GM18507 (cell line): ENCODE results near the gene RCCD1.
A peak's percentile ranks its signal among the peaks of the same experiment; 100 is the strongest.

Experiments
- DNase-seq: peaks from one replicate; pipeline ENCODE4 v3.0.0; 2011; ENCODE audit warnings: low read depth; ENCODE audit not compliant: insufficient read length; ENCODE audit errors: extremely low spot score
- FAIRE-seq: peaks from 2 replicates; lab custom pipeline; 2011; peaks lifted over from hg19 to GRCh38; lab: Jason Lieb, UNC

The RCCD1 gene

DNA sequence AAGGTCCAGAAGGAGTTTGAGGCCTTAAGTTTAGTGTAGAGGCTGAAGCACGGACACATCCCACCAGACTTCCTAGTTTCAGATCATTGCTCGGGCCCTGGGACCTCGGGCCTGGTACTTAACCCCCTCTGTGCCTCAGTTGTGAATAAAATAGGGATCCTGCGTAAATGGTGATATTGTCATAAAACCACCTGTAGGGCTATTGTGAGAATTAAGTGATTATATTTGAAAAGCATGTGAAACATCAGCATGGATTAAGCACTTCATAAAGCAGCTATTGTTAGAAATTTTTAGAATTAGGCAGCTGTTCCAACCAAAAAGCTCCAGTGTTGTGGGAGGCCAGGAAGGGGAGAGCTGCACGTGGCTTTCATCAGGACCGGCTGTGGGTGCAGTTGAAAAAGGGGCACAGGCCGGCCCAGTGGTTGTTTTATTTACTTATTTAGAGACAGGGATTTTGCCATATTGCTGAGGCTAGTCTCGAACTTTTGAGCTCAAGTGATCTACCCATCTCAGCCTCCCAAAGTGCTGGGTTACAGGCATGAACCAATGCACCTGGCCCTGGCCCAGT, 4.4 kb downstream of the RCCD1 start:
- FAIRE-seq (no peak), DNase-seq (no peak)

DNA sequence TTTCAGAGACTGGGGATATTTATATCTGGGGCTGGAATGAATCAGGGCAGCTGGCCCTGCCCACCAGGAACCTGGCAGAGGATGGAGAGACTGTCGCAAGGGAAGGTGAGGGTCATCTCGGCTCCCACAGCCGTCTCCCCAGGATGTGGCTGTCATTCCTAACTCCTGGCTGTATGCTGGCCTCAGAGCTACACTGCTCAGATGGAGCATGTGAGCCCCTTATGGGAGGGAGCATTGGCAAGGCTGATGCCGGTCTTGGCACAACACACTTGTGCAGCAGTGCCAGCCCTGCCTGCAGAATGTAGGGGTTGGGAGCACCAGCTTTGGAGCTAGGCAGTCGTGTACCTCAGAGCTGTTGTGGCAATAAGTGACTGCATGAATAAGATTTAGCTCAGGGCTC, 5.2 kb downstream of the RCCD1 start:
- FAIRE-seq = no peak

DNA sequence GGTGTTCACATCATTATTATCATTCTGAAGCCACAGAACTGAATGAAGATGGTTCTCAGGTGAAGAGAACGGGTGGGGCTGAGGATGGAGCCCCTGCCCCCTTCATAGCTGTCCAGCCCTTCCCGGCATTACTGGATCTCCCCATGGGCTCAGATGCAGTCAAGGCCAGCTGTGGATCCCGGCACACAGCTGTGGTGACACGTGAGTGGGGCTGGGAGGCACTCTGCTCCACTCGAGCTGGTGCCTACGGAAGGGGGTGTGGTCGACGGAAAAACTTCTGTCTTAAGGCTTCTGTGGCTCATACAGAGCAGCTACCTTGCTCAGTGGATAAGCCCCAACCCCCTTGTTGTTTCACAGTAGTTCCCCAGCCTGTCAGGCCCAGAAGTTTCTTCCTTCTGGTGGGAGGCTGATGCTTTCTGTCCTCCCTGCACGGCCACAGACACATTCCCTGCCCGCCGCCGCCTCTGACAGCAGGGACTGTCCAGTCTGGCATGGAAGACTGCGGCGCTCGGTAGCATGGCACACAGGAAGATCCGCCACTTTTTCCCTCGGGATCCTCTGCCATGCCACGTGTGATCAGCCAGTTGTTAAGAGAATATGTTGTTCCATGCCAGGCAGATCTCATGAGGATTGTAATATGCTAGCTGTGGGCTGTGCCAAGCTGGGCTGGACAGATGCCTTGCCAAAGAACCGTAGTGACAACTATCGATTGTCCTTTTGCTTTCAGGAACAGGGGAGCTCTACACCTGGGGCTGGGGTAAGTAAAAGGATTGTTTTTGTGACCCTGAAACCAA, 5.8 kb downstream of the RCCD1 start:
- FAIRE-seq = no peak
- no peak for DNase-seq

More for the DNA sequence above, 5.2 kb downstream of the RCCD1 start:
- DNase-seq = no peak

DNA sequence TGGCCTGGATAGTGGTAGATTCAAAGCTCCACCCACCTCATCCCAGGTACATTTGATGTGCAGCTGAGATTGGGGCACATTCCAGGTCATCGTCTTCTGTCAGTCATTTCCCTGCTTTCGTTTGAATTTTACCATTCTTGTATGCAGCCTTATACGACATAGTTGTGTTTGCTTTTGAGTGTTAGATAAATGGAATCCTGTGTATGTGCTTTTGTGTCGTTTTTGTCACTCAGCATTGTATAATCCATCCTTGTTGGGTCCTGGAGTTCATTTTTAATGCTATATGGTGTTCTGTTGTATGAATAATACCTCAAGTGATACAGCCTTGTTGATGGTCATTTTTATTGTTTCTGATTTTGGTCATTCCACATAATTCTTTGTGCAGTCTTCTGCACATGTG, 7.3 kb downstream of the RCCD1 start:
- FAIRE-seq (no peak), DNase-seq (no peak)

DNA sequence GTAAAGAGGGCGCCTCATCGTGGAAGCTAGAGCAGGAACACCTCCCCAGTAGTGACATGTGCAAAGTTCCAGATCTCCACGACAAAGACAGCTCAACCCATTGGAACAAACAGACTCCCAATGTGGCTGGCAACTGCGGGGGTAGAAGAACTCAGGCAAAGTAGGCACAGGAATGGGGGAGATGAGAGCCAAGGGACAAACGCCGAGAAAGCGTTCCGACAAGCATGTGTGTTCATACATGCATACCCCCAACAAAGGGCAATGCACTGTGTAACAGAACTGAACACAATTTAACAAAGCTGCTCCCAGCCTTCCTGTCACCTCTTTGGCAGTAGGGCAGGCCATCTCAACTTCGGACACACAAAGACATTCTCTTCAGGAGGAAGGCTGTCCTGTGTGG, 11.6 kb downstream of the RCCD1 start:
- DNase-seq = no peak
- FAIRE-seq = no peak

DNA sequence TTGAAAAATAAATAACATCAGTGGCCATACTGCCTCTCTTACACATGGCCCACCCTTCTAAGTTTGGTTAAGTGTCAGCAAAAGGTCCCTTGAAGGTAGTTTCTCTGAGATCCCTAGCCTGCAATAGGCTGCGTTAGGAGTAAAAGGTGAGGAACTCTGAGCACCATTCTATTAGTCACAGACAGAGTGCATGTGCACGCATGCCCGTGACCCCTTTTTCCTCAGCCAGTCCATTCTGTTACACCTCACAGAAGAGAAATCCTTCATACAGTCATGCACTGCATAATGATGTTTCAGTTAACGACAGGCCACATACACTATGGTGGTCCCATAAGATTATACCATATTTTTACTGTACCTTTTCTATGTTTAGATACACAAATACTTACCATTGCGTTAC, 12.5 kb downstream of the RCCD1 start:
- no peak for FAIRE-seq
- no peak for DNase-seq

DNA sequence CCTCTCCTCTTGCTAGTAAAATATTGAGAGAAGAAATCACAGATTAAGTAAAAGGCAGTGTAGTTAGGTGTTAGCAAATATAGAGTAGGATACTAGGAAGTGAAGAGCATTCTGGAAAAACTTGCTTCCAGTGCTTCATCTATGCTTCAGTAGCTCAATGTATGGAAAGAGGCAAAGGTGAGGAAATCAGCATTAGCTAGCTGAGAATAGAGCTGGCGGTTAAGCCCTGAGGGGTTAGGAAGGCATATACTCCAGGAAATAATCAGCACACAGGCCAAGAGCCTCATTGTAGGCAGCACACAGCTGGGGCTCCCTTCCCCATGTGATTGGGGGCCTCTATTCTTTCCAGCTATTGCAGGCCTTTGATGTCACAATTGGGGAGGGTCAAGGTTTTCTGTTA, 13.8 kb downstream of the RCCD1 start:
- FAIRE-seq (no peak), DNase-seq (no peak)

DNA sequence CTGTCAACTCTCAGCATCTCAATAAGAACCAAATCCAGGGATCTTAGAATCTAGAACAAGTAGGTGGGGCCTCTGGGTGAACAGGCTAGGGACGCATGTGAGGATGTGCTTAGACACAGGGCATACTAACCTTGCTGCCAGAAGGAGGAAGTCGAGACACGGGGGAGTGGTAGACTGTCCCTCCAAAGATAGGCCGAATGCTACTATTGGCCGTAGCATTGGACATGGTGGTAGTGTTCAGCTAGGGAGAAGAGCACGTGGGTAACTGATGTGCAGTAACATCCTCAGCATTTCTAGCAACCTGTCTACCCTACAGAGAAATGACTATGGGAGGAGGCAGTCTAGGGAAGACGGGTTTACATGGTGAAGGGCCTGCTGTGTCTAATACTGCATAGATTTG, 15.6 kb downstream of the RCCD1 start:
- FAIRE-seq (no peak), DNase-seq (no peak)

DNA sequence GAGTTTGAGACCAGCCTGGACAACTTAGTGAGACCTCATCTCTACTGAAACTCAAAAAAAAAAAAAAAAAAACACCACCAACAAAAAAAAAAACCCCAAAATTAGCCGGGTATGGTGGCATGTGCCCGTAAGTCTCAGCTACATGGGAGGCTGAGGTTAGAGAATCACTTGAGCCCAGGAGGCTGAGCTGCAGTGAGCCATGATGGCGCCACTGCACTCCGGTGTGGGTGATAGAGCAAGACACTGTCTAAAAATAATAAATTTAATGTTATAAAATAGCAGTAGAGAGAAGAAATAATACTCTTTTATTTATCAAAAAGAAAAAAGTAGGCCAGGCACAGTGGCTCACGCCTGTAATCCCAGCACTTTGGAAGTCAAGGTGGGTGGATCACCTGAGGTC, 17.4 kb downstream of the RCCD1 start:
- no peak for FAIRE-seq

DNA sequence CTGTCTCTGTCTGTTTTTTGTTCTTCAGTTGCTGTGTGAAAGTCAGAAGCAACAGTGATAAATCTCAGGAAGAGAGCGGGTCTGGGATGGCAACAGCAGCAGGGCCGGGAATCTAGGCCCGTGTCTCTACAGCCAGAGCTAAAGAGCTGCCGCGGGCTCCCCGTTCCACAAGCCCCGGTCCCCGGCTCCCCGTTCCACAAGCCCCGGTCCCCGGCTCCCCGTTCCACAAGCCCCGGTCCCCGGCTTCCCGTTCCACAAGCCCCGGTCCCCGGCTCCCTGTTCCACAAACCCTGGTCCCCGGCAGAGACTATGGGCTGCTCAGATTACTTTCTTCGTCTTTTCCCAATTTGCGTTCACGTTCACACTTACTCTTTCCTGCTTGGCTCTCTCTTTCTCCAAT, 19.5 kb downstream of the RCCD1 start:
- DNase-seq = no peak
- FAIRE-seq = no peak

More for the DNA sequence above, 17.4 kb downstream of the RCCD1 start:
- DNase-seq = no peak

DNA sequence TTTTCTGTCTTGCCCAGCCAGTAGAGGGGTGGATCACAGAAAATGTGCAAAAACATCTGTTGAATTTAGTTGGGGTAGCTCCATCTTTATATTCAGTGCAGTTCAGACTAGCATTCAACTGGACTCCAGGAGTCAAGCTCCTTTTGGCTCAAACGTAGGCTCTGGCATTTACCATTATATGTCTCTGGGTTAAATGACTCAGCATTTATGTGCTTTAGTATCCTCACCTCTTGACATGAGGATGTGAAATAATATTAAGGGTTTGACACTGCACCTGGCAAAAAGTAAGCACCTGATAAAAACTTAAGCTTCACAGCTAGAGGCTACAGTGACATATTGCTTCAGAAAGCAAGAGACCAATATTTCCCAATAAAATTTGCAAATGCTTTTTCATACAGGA, 24.9 kb downstream of the RCCD1 start:
- DNase-seq (no peak), FAIRE-seq (no peak)

DNA sequence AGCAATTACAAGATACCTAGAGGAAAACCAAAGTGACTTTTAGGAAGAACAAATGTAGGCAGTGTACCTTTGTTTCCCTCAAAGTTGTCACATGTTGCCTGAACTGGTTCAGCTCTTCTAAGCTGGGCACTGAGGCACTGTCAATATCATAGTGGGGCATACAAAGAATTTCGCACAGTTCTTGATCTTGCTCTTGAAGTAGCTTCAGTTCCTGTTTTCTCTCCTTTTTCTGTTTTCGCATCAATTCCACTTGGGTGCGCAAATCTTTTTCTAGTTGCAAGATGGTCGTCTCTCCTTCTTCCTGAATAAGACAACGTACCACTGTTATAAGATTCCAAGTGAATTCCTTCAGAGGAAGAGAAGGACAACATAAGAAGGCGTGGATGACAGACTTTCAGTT, 27.0 kb downstream of the RCCD1 start:
- FAIRE-seq = peak; percentile 66
- DNase-seq = no peak

DNA sequence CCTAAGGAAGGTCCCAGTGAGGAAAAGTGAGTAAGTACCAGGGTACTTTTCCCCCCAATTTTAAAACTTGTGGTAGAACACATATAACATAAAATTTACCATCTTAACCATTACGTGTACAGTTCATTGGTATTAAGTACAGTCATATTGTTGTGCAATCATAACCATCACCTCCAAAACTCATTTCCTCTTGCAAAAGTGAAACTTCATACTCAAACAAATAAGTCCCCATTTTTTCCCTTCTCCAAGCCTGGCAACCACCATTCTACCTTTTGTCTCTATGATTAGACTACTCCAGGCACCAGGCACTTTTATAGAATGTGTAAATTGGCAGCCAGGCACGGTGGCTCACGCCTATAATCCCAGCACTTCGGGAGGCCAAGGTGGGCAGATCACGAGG, 27.5 kb downstream of the RCCD1 start:
- no peak for FAIRE-seq
- no peak for DNase-seq

DNA sequence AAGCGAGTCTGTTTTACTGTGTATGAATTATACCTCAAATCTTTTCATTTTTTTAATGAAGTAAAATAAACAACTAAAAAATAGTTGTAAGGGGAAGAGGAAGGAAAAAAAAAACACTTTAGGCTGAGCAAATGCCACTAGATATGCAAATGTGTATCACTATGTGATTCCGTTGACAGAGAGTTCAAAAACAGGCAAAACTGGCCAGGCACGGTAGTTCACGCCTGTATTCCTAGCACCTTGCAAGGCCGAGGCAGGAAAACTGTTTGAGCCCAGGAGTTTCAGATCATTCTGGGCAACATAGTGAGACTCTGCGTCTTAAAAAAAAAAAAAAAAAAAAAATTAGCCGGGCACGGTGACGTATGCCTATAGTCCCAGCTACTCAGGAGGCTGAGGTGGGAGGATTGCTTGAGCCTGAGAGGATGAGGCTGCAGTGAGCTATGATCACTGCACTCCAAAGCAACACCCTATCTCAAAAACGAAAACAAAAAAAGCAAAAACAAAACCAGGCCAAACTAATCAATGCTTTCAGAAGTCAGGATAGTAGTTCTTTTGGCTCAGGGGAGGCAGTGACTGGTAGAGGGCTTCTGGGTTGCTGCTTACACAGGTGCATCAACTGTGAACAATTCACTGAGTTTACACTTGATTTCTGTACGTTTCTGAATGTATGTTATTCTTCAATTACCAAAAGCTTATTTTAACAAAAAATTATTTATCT, 32.3 kb downstream of the RCCD1 start:
- peak; percentile 66 for FAIRE-seq
- no peak for DNase-seq

DNA sequence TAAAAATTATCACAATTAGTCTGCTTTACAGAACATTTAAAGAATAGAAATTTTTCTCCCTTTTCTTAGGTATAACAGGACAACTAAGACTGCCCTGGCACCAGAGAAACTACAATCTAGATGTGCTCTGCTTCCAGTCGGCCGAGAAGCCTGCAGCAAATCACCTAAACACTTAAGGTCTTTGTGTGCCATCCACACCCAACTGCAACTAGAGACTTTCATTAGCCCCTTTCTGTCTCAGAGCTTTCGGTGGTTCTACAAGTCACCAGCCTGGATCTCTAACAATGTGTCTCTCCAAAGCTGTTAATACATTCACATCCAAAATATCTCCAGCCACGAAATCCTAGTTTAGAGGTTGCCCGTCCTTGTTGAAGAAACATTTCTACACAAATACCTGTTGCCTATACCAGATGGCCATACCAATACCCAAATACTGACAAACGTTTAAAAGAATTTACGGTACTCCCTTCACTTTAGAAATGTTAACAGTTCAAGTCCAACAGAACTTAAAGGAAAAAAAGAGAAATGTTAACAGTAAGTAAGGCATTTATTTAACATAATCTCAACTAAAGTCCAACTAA, 33.0 kb downstream of the RCCD1 start:
- no peak for FAIRE-seq
- no peak for DNase-seq

DNA sequence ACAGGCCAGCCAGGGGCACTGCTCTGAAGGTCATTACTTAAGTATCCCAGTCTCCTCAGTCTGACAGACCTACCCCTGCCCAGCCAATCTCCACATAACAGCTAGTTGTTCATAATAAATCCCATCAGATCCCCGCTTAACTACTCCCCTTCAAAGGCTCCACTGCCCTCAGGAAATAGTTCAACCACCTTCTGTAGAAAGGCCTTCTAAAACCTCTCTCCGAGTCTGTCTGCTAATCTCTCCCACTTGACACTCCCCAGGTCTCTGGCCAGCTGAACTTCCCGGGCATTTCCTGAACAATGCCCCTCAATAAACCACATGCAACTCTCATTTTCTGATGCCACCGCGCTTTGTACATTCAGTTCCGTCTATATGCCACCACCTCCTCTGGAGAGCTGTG, 33.6 kb downstream of the RCCD1 start:
- FAIRE-seq (peak; percentile 48), DNase-seq (no peak)

DNA sequence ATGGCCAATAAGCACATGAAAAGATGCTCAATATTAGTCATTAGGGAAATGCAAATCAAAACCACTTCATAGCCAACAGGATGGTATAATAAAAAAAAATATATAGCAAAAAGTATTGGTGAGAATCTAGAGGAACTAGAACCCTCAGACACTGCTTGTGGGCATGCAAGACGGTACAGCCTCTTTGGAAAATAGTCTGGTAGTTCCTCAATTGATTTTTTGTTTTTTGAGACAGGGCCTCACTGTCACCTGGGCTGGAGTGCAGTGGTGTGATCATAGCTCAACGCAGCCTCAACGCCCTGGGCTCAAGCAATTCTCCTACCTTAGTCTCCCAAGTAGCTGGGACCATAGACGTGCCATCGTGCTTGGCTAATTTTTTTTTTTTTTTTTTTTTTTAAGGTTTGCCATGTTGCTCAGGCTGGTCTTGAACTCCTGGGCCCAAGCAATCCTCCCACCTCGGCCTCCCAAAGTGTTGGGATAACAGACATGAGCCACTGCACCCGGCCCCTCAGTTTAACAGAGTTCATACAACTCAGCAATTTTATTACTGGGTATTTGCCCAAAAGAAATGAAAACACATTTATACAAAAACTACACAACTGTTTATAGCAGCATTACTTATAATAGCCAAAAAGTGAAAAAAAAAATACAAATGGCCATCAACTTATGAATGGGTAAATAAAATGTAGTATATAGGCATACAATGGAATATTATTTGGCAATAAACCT, 34.5 kb downstream of the RCCD1 start:
- FAIRE-seq = peak; percentile 42
- DNase-seq = no peak

DNA sequence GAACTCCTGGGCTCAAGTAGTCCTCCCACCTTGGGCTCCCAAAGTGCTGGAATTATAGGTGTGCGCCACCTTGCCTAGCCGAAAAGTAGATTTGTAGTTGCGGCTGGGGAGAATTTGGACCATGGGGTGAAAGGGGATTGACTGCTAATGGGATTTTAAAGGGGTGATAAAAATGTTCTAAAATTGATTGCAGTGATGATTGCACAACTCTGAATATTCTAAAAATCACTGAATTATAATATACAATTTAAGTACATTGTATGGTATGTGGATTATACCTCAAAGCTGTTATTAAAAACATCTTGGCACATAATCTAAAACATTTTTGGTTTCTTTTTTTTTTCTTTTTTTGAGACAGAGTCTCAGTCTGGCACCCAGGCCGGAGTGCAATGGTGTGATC, 35.8 kb downstream of the RCCD1 start:
- DNase-seq (no peak), FAIRE-seq (no peak)

DNA sequence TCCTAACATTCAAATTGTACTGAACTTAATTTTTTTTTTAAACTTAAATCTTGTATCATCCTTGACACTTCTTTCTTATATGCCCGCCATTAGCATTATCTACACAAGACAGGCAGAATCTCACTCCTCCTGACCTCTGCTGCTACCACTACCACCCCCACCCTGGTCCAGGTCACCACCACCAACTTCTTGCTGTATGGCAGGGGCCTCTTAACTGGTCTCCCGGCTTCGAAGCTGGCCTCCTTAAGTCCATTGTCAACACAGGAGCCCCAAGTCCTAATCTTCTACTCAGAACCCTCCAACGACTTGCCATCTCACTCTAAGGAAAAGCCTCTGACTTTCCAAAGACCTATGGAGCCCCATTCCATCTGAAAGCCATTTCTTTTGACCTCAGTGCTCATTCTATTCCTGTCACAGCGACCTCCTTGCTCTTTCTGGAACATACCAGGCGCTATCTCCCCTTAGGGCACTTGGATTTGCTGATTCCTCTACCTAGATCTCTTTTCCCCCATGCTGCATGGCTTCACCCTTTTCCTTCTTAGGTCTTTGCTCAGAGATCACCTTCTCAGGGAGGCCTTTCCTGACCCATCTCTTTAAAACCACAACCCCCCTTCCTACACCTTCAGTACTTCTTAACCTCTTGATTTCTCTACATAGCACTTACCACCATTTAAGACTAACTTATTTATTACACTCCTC, 37.1 kb downstream of the RCCD1 start:
- no peak for FAIRE-seq
- no peak for DNase-seq
